Lower lobe of right lung (tissue), 2 donors: Measurements from ENCODE around the gene PPP1R8. TPM values are rescaled to one million over a fixed set of nuclear protein-coding genes. Genes with fewer than 3 reads are reported as not detected.
A peak's percentile ranks its signal among the peaks of the same experiment; 100 is the strongest.
"Not testable (repeated sequence)": the region's sequence is repeated elsewhere in the genome, so short reads cannot be mapped to it uniquely, and the experiment has no call there.

Experiments used
- ATAC-seq, 2 donors: fragments of 200-7000 bp; cut with Tn5 transposase; one replicate each; pipeline ENCODE4 v1.9.1; 2020 to 2022; ENCODE audit warnings: mild to moderate bottlenecking in 2 of 2, moderate library complexity in 2 of 2
- DNase-seq: peaks from one replicate; pipeline ENCODE4 v3.0.0-alpha.2; 2020
- H3K27ac ChIP-seq: fragments of 200-600 bp; one replicate; pipeline ENCODE4 v1.8.0; 2022
- H3K27me3 ChIP-seq: fragments of 200-600 bp; one replicate; pipeline ENCODE4 v1.8.0; 2022; ENCODE audit warnings: low read depth
- H3K36me3 ChIP-seq: fragments of 200-600 bp; one replicate; pipeline ENCODE4 v1.8.0; 2022; ENCODE audit warnings: mild to moderate bottlenecking
- H3K4me1 ChIP-seq: fragments of 200-600 bp; one replicate; pipeline ENCODE4 v1.8.0; 2022
- H3K4me3 ChIP-seq: fragments of 200-600 bp; one replicate; pipeline ENCODE4 v1.8.0; 2022; ENCODE audit warnings: mild to moderate bottlenecking
- H3K9me3 ChIP-seq: fragments of 200-600 bp; one replicate; pipeline ENCODE4 v1.8.0; 2022
- CTCF ChIP-seq: fragments of 200-600 bp; IDR thresholded peaks from one replicate; pipeline ENCODE4 v1.8.0; 2022; ENCODE audit warnings: antibody characterized with exemption, mild to moderate bottlenecking
- intact Hi-C: fragments of 100-400 bp; cut with DNase I; formaldehyde crosslinking; loops from one replicate; pipeline ENCODE4 v1.11.0; 2022
- total RNA-seq: library from RNA; stranded (reverse); fragmentation: NEBNext Ultra II Directional; extraction: Animal tissue kit (Norgen Biotek cat#: 25700); gene quantifications from one replicate; pipeline ENCODE4 v1.2.1, GENCODE V29; 2021
- donor health status: DM: no; HTN: yes; CAD: no; lungs with severe emphysema.

Gene PPP1R8
- total RNA-seq, 1 donor from 2014 or later = 31.3 TPM

- peak overlapping the region; percentile 75 for H3K27ac ChIP-seq
- TF ChIP-seq CTCF = no peak
- intact Hi-C loops = no loop called here
These were observed 39.1 kb downstream of the PPP1R8 start for GRCh38 chr1:27869719-27870085.

GRCh38 chr1:27871076-27871475 lies 40.5 kb downstream of the PPP1R8 start:
- intact Hi-C loops, H3K9me3 ChIP-seq, ATAC-seq, H3K36me3 ChIP-seq, H3K27me3 ChIP-seq, H3K27ac ChIP-seq, DNase-seq, H3K4me3 ChIP-seq: not testable (repeated sequence)
- H3K4me1 ChIP-seq = peaks cover 42% of the 10 kb centered on the region

More at GRCh38 chr1:27869719-27870085, 39.1 kb downstream of the PPP1R8 start:
- H3K36me3 ChIP-seq = no peaks in the 10 kb centered on the region
- ATAC-seq = no peak
- no peaks in the 10 kb centered on the region for H3K27me3 ChIP-seq
- DNase-seq = no peak
- peaks cover 29% of the 10 kb centered on the region for H3K4me1 ChIP-seq
- no peak overlapping the region for H3K4me3 ChIP-seq
- H3K9me3 ChIP-seq = no peaks in the 10 kb centered on the region

GRCh38 chr1:27872059-27872801 lies 41.6 kb downstream of the PPP1R8 start, which contains the start of gene THEMIS2:
Gene THEMIS2, plus strand, starts transcription at chr1:27872544. Its CDS starts 28 bp downstream, at chr1:27872572.
- peaks cover 6% of the 10 kb centered on the region for H3K36me3 ChIP-seq
- no peaks in the 10 kb centered on the region for H3K27me3 ChIP-seq
- H3K4me3 ChIP-seq = peak within 1 kb of the TSS; percentile 72
- H3K27ac ChIP-seq = peak within 1 kb of the TSS; percentile 86
- H3K4me1 ChIP-seq = peaks cover 50% of the 10 kb centered on the region
- no peaks in the 10 kb centered on the region for H3K9me3 ChIP-seq
- no peak for TF ChIP-seq CTCF
- intact Hi-C loops = no loop called here
- peak; percentile 82 for DNase-seq
- peak; percentile 85 to 87 for ATAC-seq

- DNase-seq (no peak), ATAC-seq (peak; percentile 33 to 37)
- intact Hi-C loops = no loop called here
- Histone ChIP-seq H3K27me3 (no peaks in the 10 kb centered on the region), H3K36me3 (peaks cover 6% of the 10 kb centered on the region), H3K4me1 (peaks cover 50% of the 10 kb centered on the region), H3K27ac (peak overlapping the region; percentile 86), H3K9me3 (no peaks in the 10 kb centered on the region), H3K4me3 (peak overlapping the region; percentile 72)
- no peak for TF ChIP-seq CTCF
These were observed 42.4 kb downstream of the PPP1R8 start for GRCh38 chr1:27872802-27873551.

- Histone ChIP-seq H3K4me1 (peaks cover 43% of the 10 kb centered on the region), H3K4me3 (peak overlapping the region; percentile 72), H3K27ac (peak overlapping the region; percentile 86), H3K27me3 (no peaks in the 10 kb centered on the region), H3K9me3 (no peaks in the 10 kb centered on the region), H3K36me3 (peaks cover 6% of the 10 kb centered on the region)
- DNase-seq (peak; percentile 81), ATAC-seq (peak; percentile 51 to 52)
- TF ChIP-seq CTCF = no peak
- intact Hi-C loops = no loop called here
These were observed 43.2 kb downstream of the PPP1R8 start for GRCh38 chr1:27873671-27874384.
